Osteoblast (primary cell): ENCODE data around the gene SLC5A5. TPM values are rescaled to one million over a fixed set of nuclear protein-coding genes. Genes with fewer than 3 reads are reported as not detected.

ENCODE experiments used
- DNase-seq: peaks from one replicate; pipeline ENCODE4 v3.0.0; 2011; ENCODE audit warnings: low spot score, mixed read lengths; ENCODE audit not compliant: insufficient read length; ENCODE audit errors: missing footprints
- H2AFZ ChIP-seq: 2 replicates; pipeline ENCODE4 v1.6.0; 2011; ENCODE audit warnings: mild to moderate bottlenecking, low read length
- H3K27ac ChIP-seq: 2 replicates; pipeline ENCODE4 v1.5.1; 2011; ENCODE audit warnings: mild to moderate bottlenecking, low read depth, low read length, moderate library complexity
- H3K27me3 ChIP-seq: 2 replicates; pipeline ENCODE4 v1.6.0; 2012; ENCODE audit warnings: mild to moderate bottlenecking, control low read depth, inconsistent platforms, low read length, moderate library complexity; ENCODE audit not compliant: insufficient read depth
- H3K36me3 ChIP-seq: 2 replicates; pipeline ENCODE4 v1.5.1; 2011; ENCODE audit warnings: mild to moderate bottlenecking, low read length, control low read depth, moderate library complexity; ENCODE audit not compliant: insufficient read depth
- H3K4me1 ChIP-seq: 2 replicates; pipeline ENCODE4 v1.5.1; 2011; ENCODE audit warnings: mild to moderate bottlenecking, low read length, control low read depth, moderate library complexity; ENCODE audit not compliant: insufficient read depth
- H3K4me2 ChIP-seq: 2 replicates; pipeline ENCODE4 v1.6.0; 2011; ENCODE audit warnings: mild to moderate bottlenecking, low read length; ENCODE audit not compliant: insufficient read depth
- H3K4me3 ChIP-seq: fragments of 200-600 bp; sonication (generic); 3 replicates; pipeline ENCODE4 v1.5.1; 2012; ENCODE audit warnings: mild to moderate bottlenecking, low read length, inconsistent platforms; ENCODE audit not compliant: insufficient read depth
- H3K79me2 ChIP-seq: 2 replicates; pipeline ENCODE4 v1.6.0; 2012; ENCODE audit warnings: mild to moderate bottlenecking, low read length, control low read depth, inconsistent platforms; ENCODE audit not compliant: insufficient read depth
- H3K9me3 ChIP-seq: 2 replicates; pipeline ENCODE4 v1.5.1; 2011; ENCODE audit warnings: low read depth, low read length, control low read depth
- H4K20me1 ChIP-seq: 2 replicates; pipeline ENCODE4 v1.6.0; 2012; ENCODE audit warnings: mild to moderate bottlenecking, low read length, control low read depth; ENCODE audit not compliant: insufficient read depth
- CTCF ChIP-seq: IDR thresholded peaks from 2 replicates; pipeline ENCODE4 v1.5.1; 2011; ENCODE audit warnings: mild to moderate bottlenecking, low read depth, low read length, moderate library complexity; ENCODE audit errors: extremely low read depth
- total RNA-seq: library from RNA; depleted of rRNA; stranded (reverse); fragments of >200 nt; gene quantifications from 2 replicates; pipeline ENCODE4 v1.2.3, GENCODE V29; 2012

SLC5A5 gene
- under 0.01 TPM in 2 replicates for total RNA-seq

GRCh38 chr19:17871878-17872250 lies at the start of gene SLC5A5:
SLC5A5 (plus strand) TSS chr19:17871945; CDS start chr19:17872320, 375 bp downstream.
- H2AFZ ChIP-seq = no peak within 1 kb of the TSS
- no peak for TF ChIP-seq CTCF
- H3K27me3 ChIP-seq = peaks cover 60% of the 10 kb centered on the region
- H3K79me2 ChIP-seq = no peaks in the 10 kb centered on the region
- no peak within 1 kb of the TSS for H3K4me2 ChIP-seq
- DNase-seq = peak; percentile 88
- no peak within 1 kb of the TSS for H3K4me3 ChIP-seq
- no peaks in the 10 kb centered on the region for H4K20me1 ChIP-seq
- H3K27ac ChIP-seq = no peak within 1 kb of the TSS
- no peaks in the 10 kb centered on the region for H3K4me1 ChIP-seq
- H3K36me3 ChIP-seq = no peaks in the 10 kb centered on the region
- no peaks in the 10 kb centered on the region for H3K9me3 ChIP-seq

- no peak overlapping the region for H2AFZ ChIP-seq
Measured at GRCh38 chr19:17824339-17824738, 47.4 kb upstream of the SLC5A5 start.

GRCh38 chr19:17826508-17827056 lies 45.2 kb upstream of the SLC5A5 start:
- H3K9me3 ChIP-seq = no peaks in the 10 kb centered on the region
- H3K4me2 ChIP-seq = no peak overlapping the region
- peak; percentile 48 for DNase-seq
- no peaks in the 10 kb centered on the region for H3K79me2 ChIP-seq
- no peaks in the 10 kb centered on the region for H3K4me1 ChIP-seq
- H3K27me3 ChIP-seq = no peaks in the 10 kb centered on the region
- no peak overlapping the region for H3K4me3 ChIP-seq
- no peaks in the 10 kb centered on the region for H3K36me3 ChIP-seq
- H4K20me1 ChIP-seq = no peaks in the 10 kb centered on the region
- H2AFZ ChIP-seq = no peak overlapping the region
- no peak overlapping the region for H3K27ac ChIP-seq
- TF ChIP-seq CTCF = no peak

More at GRCh38 chr19:17824339-17824738, 47.4 kb upstream of the SLC5A5 start:
- H3K9me3 ChIP-seq = no peaks in the 10 kb centered on the region
- no peaks in the 10 kb centered on the region for H4K20me1 ChIP-seq
- H3K27me3 ChIP-seq = no peaks in the 10 kb centered on the region
- no peak overlapping the region for H3K4me2 ChIP-seq
- DNase-seq = peak; percentile 73
- no peak overlapping the region for H3K4me3 ChIP-seq
- H3K27ac ChIP-seq = no peak overlapping the region
- no peak for TF ChIP-seq CTCF
- H3K79me2 ChIP-seq = no peaks in the 10 kb centered on the region
- H3K36me3 ChIP-seq = no peaks in the 10 kb centered on the region
- H3K4me1 ChIP-seq = no peaks in the 10 kb centered on the region

- H3K27ac ChIP-seq = no peak overlapping the region
- H3K4me2 ChIP-seq = no peak overlapping the region
Measured at GRCh38 chr19:17829855-17830566, 41.7 kb upstream of the SLC5A5 start.

More at GRCh38 chr19:17829855-17830566, 41.7 kb upstream of the SLC5A5 start:
- Histone ChIP-seq H3K36me3 (no peaks in the 10 kb centered on the region), H3K4me1 (no peaks in the 10 kb centered on the region), H3K27me3 (no peaks in the 10 kb centered on the region), H4K20me1 (no peaks in the 10 kb centered on the region), H3K4me3 (no peak overlapping the region), H3K9me3 (no peaks in the 10 kb centered on the region), H3K79me2 (no peaks in the 10 kb centered on the region), H2AFZ (no peak overlapping the region)
- TF ChIP-seq CTCF = no peak
- peak; percentile 65 for DNase-seq
